K562 treated with DMSO at 1 percent for 12 hours (cell line): ENCODE data around the gene KRTAP19-2. TPM values are rescaled to one million over a fixed set of nuclear protein-coding genes. Genes with fewer than 3 reads are reported as not detected.

Experiments used
- total RNA-seq: library from RNA; unstranded; fragments of 300-600 nt; gene quantifications from 2 replicates; pipeline ENCODE4 v1.2.3, GENCODE V29; 2022; ENCODE audit not compliant: insufficient read depth

Gene KRTAP19-2, protein sequence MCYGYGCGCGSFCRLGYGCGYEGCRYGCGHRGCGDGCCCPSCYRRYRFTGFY
- not detected in 2 replicates for total RNA-seq

DNA sequence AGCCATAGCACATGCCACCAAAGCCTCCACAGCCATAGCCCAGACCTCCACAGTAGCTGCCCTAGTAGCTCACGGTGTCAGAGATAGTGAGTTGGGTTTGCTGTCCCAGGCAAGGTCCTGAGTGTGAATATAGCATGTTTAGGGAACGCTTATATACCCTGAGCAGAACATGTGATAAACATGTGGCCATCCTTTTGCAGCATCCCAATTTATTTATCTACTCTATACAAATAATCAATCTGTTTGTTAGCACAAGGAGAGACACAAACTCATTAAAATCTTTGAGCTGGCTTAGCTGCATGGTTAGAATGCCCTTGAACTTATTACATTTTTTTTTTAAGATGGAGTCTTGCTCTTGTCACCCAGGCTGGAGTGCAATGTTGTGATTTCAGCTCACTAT is at the start of gene KRTAP19-2:
Gene KRTAP19-2 (minus strand): TSS at position 101 of the 400 bp plus-strand sequence. CDS start 88 bp downstream, at position 13.

DNA sequence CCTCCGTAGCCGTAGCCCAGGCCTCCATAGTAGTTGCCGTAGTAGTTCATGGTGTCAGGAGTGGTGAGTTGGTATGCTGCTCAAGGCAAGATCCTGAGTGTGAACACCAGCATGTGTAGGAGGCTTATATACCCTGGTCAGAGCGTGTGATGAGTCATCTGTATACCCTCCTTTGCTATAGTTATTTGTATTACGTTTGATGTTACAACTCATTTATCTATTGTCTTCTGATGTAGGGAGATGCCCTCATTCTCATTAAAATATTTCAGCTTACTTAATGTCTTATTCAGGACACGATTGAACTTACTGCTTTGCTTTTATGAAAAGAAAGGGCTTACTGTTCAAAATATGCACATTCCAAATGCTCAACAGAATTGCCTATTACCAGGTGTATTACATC is 14.8 kb upstream of the KRTAP19-2 start, which contains the start of gene KRTAP19-5:
Gene KRTAP19-5 (minus strand): TSS at position 101 of the 400 bp plus-strand sequence. CDS start 51 bp downstream, at position 50.

DNA sequence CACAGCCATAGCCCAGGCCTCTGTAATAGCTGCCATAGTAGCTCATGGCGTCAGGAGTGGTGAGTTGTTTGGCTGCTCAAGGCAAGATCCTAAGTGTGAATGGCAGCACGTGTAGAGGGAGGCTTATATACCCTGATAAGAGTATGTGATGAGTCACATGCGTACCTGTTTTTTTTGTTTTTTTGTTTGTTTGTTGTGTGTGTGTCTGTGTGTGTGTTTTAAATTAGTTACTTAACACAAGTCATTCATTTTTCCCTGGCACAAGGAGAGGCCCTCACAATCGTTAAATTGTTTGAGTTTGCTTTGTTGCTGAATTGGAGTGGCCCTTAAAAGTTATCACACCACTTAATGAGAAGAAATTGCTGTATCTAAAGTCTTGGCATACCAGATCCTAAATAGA is 9.8 kb upstream of the KRTAP19-2 start, which contains the start of gene KRTAP19-4:
Gene KRTAP19-4 (minus strand): TSS at position 101 of the 400 bp plus-strand sequence. CDS start 55 bp downstream, at position 46.

GRCh38 chr21:30491963-30492428 is 4.8 kb upstream of the KRTAP19-2 start, which contains the start of gene KRTAP19-3:
TSS of gene KRTAP19-3 (minus strand) at chr21:30492013. CDS start at chr21:30491957, 56 bp downstream.

DNA sequence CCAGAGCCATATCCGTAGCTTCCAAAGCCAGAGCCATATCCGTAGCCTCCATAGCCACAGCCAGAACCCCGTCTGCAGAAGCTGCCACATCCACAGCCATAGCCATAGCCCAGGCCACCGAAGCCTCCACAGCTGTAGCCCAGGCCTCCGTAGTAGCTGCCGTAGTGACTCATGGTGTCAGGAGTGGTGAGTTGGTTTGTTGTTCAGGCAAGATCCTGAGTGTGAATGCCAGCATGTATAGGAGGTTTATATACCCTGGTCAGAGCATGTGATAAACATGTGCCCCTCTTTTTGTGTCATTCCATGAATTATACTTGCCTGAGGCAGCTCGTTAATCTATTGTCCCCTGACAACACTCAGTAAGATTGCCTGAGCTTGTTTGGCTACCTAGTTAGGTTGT is 7.1 kb downstream of the KRTAP19-2 start, which contains the start of gene KRTAP19-1:
Gene KRTAP19-1 (minus strand): TSS at position 223 of the 400 bp plus-strand sequence. CDS start 50 bp downstream, at position 173.

DNA sequence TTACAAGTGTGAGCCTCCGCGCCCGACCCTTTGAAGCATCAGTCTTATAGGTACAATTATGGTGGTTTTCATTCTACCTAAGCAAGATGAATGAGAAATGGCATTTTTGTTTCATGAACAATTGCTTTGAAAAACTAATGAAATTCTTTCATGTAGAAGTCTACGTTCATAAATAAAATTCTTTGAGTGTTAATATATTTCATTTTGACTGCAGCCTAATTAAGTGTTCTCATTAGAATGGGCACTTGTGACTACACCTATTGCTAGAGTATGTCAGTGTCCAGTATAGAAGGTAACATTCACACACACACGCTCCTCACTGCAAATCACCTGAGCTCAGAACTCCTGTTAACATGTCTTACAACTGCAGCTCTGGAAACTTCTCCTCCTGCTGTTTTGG is 47.3 kb downstream of the KRTAP19-2 start, which contains the start of gene KRTAP15-1:
Gene KRTAP15-1 (plus strand): TSS at position 301 of the 400 bp plus-strand sequence. CDS start 53 bp downstream, at position 354.

Other genes starting within 250 kb of the KRTAP19-2 start
- not detected in 2 replicates for gene KRTAP24-1, start 204.5 kb downstream of the KRTAP19-2 start, total RNA-seq
- not detected in 2 replicates for gene KRTAP25-1, start 197.9 kb downstream of the KRTAP19-2 start, total RNA-seq
- not detected in 2 replicates for gene KRTAP26-1, start 167.1 kb downstream of the KRTAP19-2 start, total RNA-seq
- gene KRTAP27-1, start 149.7 kb downstream of the KRTAP19-2 start, total RNA-seq, result not detected in 2 replicates
- gene KRTAP23-1, start 138.8 kb downstream of the KRTAP19-2 start, total RNA-seq, result not detected in 2 replicates
- not detected in 2 replicates for gene KRTAP13-2, start 115.2 kb downstream of the KRTAP19-2 start, total RNA-seq
- gene KRTAP13-1, start 91.4 kb downstream of the KRTAP19-2 start, total RNA-seq, result not detected in 2 replicates
- not detected in 2 replicates for gene KRTAP13-3, start 61.5 kb downstream of the KRTAP19-2 start, total RNA-seq
- gene KRTAP13-4, start 57.2 kb downstream of the KRTAP19-2 start, total RNA-seq, result not detected in 2 replicates
- gene KRTAP15-1, start 47.2 kb downstream of the KRTAP19-2 start, total RNA-seq, result not detected in 2 replicates
- gene KRTAP19-1, start 7.1 kb downstream of the KRTAP19-2 start, total RNA-seq, result not detected in 2 replicates
- gene KRTAP19-3, start 4.6 kb upstream of the KRTAP19-2 start, total RNA-seq, result not detected in 2 replicates
- gene KRTAP19-4, start 9.7 kb upstream of the KRTAP19-2 start, total RNA-seq, result not detected in 2 replicates
- not detected in 2 replicates for gene KRTAP19-5, start 14.7 kb upstream of the KRTAP19-2 start, total RNA-seq
- gene KRTAP19-6, start 54.4 kb upstream of the KRTAP19-2 start, total RNA-seq, result not detected in 2 replicates
- not detected in 2 replicates for gene KRTAP19-7, start 73.9 kb upstream of the KRTAP19-2 start, total RNA-seq
- gene KRTAP22-2, start 103.0 kb upstream of the KRTAP19-2 start, total RNA-seq, result not detected in 2 replicates
- gene KRTAP6-3, start 105.0 kb upstream of the KRTAP19-2 start, total RNA-seq, result not detected in 2 replicates
- not detected in 2 replicates for gene KRTAP6-2, start 111.5 kb upstream of the KRTAP19-2 start, total RNA-seq
- not detected in 2 replicates for gene KRTAP22-1, start 113.7 kb upstream of the KRTAP19-2 start, total RNA-seq
- not detected in 2 replicates for gene KRTAP6-1, start 126.5 kb upstream of the KRTAP19-2 start, total RNA-seq
- not detected in 2 replicates for gene KRTAP20-1, start 129.0 kb upstream of the KRTAP19-2 start, total RNA-seq
- gene KRTAP20-4, start 133.2 kb upstream of the KRTAP19-2 start, total RNA-seq, result not detected in 2 replicates
- gene KRTAP20-2, start 147.8 kb upstream of the KRTAP19-2 start, total RNA-seq, result not detected in 2 replicates
- gene KRTAP20-3, start 155.4 kb upstream of the KRTAP19-2 start, total RNA-seq, result not detected in 2 replicates
- not detected in 2 replicates for gene KRTAP21-3, start 231.3 kb upstream of the KRTAP19-2 start, total RNA-seq